ENCODE results near the gene RAD1.

RAD1 gene

GRCh38 chr5:34928267-34928666 lies 13.0 kb upstream of the RAD1 start:
- H3K27ac ChIP-seq (ENCODE audit: low read length) = no peak overlapping the region
- no peaks in the 10 kb centered on the region for H3K9me3 ChIP-seq (ENCODE audit: insufficient read depth, low read length, severe bottlenecking)
- peaks cover 46% of the 10 kb centered on the region for H3K36me3 ChIP-seq (ENCODE audit: insufficient read depth, low read length)
- H3K4me3 ChIP-seq (ENCODE audit: low read depth in 1 of 2, low read length in 2 of 2) = peak overlapping the region in 1 of 2 experiments; percentile 76; a peak in 1 of 4 replicates
- TF ChIP-seq EZH2 (IDR thresholded peaks at IDR 0.05; ENCODE audit: borderline replicate concordance, low read depth, low read length, severe bottlenecking) (no peak), CTCF (IDR thresholded peaks at IDR 0.05; ENCODE audit: borderline replicate concordance, extremely low read depth, low read length, poor library complexity, severe bottlenecking) (no peak)
- no peak overlapping the region; the same call in 1 of the 2 replicates for H2AFZ ChIP-seq (ENCODE audit: low read depth, low read length)
- H3K9ac ChIP-seq (ENCODE audit: low read depth, low read length) = no peak overlapping the region; the same call in 1 of the 2 replicates
- H3K4me2 ChIP-seq (ENCODE audit: insufficient read depth, low read length) = peak overlapping the region; percentile 93
- no peak for ATAC-seq (ENCODE audit: insufficient read depth, low read depth)
- peaks cover 39% of the 10 kb centered on the region for H3K79me2 ChIP-seq (ENCODE audit: insufficient read depth, low read length)
- H4K20me1 ChIP-seq (ENCODE audit: insufficient read depth, low read length) = peaks cover 12% of the 10 kb centered on the region; the same call in 1 of the 2 replicates
- H3K27me3 ChIP-seq (ENCODE audit: insufficient read depth, low read length, poor library complexity) = no peaks in the 10 kb centered on the region
- peaks cover 34% of the 10 kb centered on the region for H3K4me1 ChIP-seq (ENCODE audit: insufficient read depth, low read length)
- no peak for DNase-seq

GRCh38 chr5:34927785-34928184 lies 12.5 kb upstream of the RAD1 start:
- no peaks in the 10 kb centered on the region for H3K9me3 ChIP-seq (ENCODE audit: insufficient read depth, low read length, severe bottlenecking)
- H3K79me2 ChIP-seq (ENCODE audit: insufficient read depth, low read length) = peaks cover 38% of the 10 kb centered on the region
- no peak overlapping the region for H3K27ac ChIP-seq (ENCODE audit: low read length)
- no peak overlapping the region for H3K4me3 ChIP-seq (ENCODE audit: low read depth in 1 of 2, low read length in 2 of 2)
- no peak overlapping the region for H3K9ac ChIP-seq (ENCODE audit: low read depth, low read length)
- H3K4me1 ChIP-seq (ENCODE audit: insufficient read depth, low read length) = peaks cover 32% of the 10 kb centered on the region
- peaks cover 50% of the 10 kb centered on the region for H3K36me3 ChIP-seq (ENCODE audit: insufficient read depth, low read length)
- H3K4me2 ChIP-seq (ENCODE audit: insufficient read depth, low read length) = no peak overlapping the region
- ATAC-seq (ENCODE audit: insufficient read depth, low read depth) = no peak
- no peaks in the 10 kb centered on the region for H3K27me3 ChIP-seq (ENCODE audit: insufficient read depth, low read length, poor library complexity)
- no peak overlapping the region for H2AFZ ChIP-seq (ENCODE audit: low read depth, low read length)
- no peak for DNase-seq
- no peak for TF ChIP-seq EZH2 (IDR thresholded peaks at IDR 0.05; ENCODE audit: borderline replicate concordance, low read depth, low read length, severe bottlenecking)
- no peak for TF ChIP-seq CTCF (IDR thresholded peaks at IDR 0.05; ENCODE audit: borderline replicate concordance, extremely low read depth, low read length, poor library complexity, severe bottlenecking)
- peaks cover 11% of the 10 kb centered on the region; the same call in 1 of the 2 replicates for H4K20me1 ChIP-seq (ENCODE audit: insufficient read depth, low read length)

GRCh38 chr5:34926318-34926888 lies 11.1 kb upstream of the RAD1 start:
- Histone ChIP-seq H3K27ac (ENCODE audit: low read length) (no peak overlapping the region), H3K36me3 (ENCODE audit: insufficient read depth, low read length) (peaks cover 54% of the 10 kb centered on the region), H3K27me3 (ENCODE audit: insufficient read depth, low read length, poor library complexity) (no peaks in the 10 kb centered on the region), H3K4me2 (ENCODE audit: insufficient read depth, low read length) (no peak overlapping the region), H3K9me3 (ENCODE audit: insufficient read depth, low read length, severe bottlenecking) (no peaks in the 10 kb centered on the region), H2AFZ (ENCODE audit: low read depth, low read length) (no peak overlapping the region), H3K9ac (ENCODE audit: low read depth, low read length) (no peak overlapping the region), H4K20me1 (ENCODE audit: insufficient read depth, low read length) (peaks cover 5% of the 10 kb centered on the region; the same call in 1 of the 2 replicates), H3K79me2 (ENCODE audit: insufficient read depth, low read length) (peaks cover 31% of the 10 kb centered on the region), H3K4me3 (ENCODE audit: low read depth in 1 of 2, low read length in 2 of 2) (no peak overlapping the region), H3K4me1 (ENCODE audit: insufficient read depth, low read length) (peaks cover 20% of the 10 kb centered on the region)
- no peak for ATAC-seq (ENCODE audit: insufficient read depth, low read depth)
- no peak for TF ChIP-seq EZH2 (IDR thresholded peaks at IDR 0.05; ENCODE audit: borderline replicate concordance, low read depth, low read length, severe bottlenecking)
- TF ChIP-seq CTCF (IDR thresholded peaks at IDR 0.05; ENCODE audit: borderline replicate concordance, extremely low read depth, low read length, poor library complexity, severe bottlenecking) = no peak
- DNase-seq = no peak

Measured in DND-41 (cell line).